Measurements from ENCODE around the gene ARNT2.

The ARNT2 gene

GRCh38 chr15:80574590-80574989 lies 170.4 kb downstream of the ARNT2 start:
- DNase-seq = peak in 1 of 42 donors; percentile 1
- intact Hi-C loops (cut with DNase I) = no loop called here

- DNase-seq = peak in 2 of 42 donors; percentile 0 to 19
- intact Hi-C loops (cut with DNase I) = no loop called here
Measured at GRCh38 chr15:80576519-80577090, 172.4 kb downstream of the ARNT2 start.

- intact Hi-C loops (cut with DNase I) = no loop called here
- peak in 5 of 42 donors; percentile 2 to 26 (median 8) for DNase-seq
Measured at GRCh38 chr15:80577552-80578205, 173.5 kb downstream of the ARNT2 start.

- peak in 1 of 42 donors; percentile 0 for DNase-seq
- intact Hi-C loops (cut with DNase I) = no loop called here
Measured at GRCh38 chr15:80578206-80578595, 174.0 kb downstream of the ARNT2 start.

GRCh38 chr15:80578871-80579270 lies 174.7 kb downstream of the ARNT2 start:
- intact Hi-C loops (cut with DNase I) = no loop called here
- DNase-seq = peak in 3 of 42 donors; percentile 2 to 24 (median 14)

GRCh38 chr15:80579611-80580010 lies 175.4 kb downstream of the ARNT2 start:
- intact Hi-C loops (cut with DNase I) = no loop called here
- peak in 2 of 42 donors; percentile 6 to 27 for DNase-seq

- peak in 3 of 42 donors; percentile 3 for DNase-seq
- intact Hi-C loops (cut with DNase I) = no loop called here
Measured at GRCh38 chr15:80580106-80580505, 175.9 kb downstream of the ARNT2 start.

GRCh38 chr15:80580536-80581260 lies 176.5 kb downstream of the ARNT2 start:
- peak in 3 of 42 donors; percentile 8 to 25 (median 12) for DNase-seq
- intact Hi-C loops (cut with DNase I) = no loop called here

GRCh38 chr15:80581976-80582375 lies 177.8 kb downstream of the ARNT2 start:
- DNase-seq = peak in 27 of 42 donors; percentile 18 to 76 (median 52)
- intact Hi-C loops (cut with DNase I) = no loop called here

- intact Hi-C loops (cut with DNase I) = no loop called here
- peak in 3 of 42 donors; percentile 2 to 33 (median 5) for DNase-seq
Measured at GRCh38 chr15:80582816-80583423, 178.7 kb downstream of the ARNT2 start.

- DNase-seq = peak in 1 of 42 donors; percentile 39
- intact Hi-C loops (cut with DNase I) = no loop called here
Measured at GRCh38 chr15:80584561-80584964, 180.4 kb downstream of the ARNT2 start.

- intact Hi-C loops (cut with DNase I) = no loop called here
- DNase-seq = peak in 1 of 42 donors; percentile 1
Measured at GRCh38 chr15:80584973-80585525, 180.9 kb downstream of the ARNT2 start.

GRCh38 chr15:80585544-80586018 lies 181.4 kb downstream of the ARNT2 start:
- intact Hi-C loops (cut with DNase I) = no loop called here
- DNase-seq = peak in 26 of 42 donors; percentile 23 to 83 (median 48)

GRCh38 chr15:80586161-80586560 lies 182.0 kb downstream of the ARNT2 start:
- peak in 1 of 42 donors; percentile 0 for DNase-seq
- intact Hi-C loops (cut with DNase I) = no loop called here

- peak in 1 of 42 donors; percentile 1 for DNase-seq
- intact Hi-C loops (cut with DNase I) = no loop called here
Measured at GRCh38 chr15:80587007-80587406, 182.8 kb downstream of the ARNT2 start.

- peak in 19 of 42 donors; percentile 18 to 78 (median 44) for DNase-seq
- intact Hi-C loops (cut with DNase I) = no loop called here
Measured at GRCh38 chr15:80587816-80588456, 183.8 kb downstream of the ARNT2 start.

GRCh38 chr15:80588801-80589200 lies 184.6 kb downstream of the ARNT2 start:
- peak in 1 of 42 donors; percentile 1 for DNase-seq
- intact Hi-C loops (cut with DNase I) = no loop called here

GRCh38 chr15:80590761-80591355 lies 186.7 kb downstream of the ARNT2 start:
- intact Hi-C loops (cut with DNase I) = no loop called here
- peak in 1 of 42 donors; percentile 7 for DNase-seq
